Keratinocyte (primary cell): ENCODE measurements around the gene ANKDD1B.

ENCODE experiments used
- EZH2 ChIP-seq: IDR thresholded peaks from one replicate; pipeline ENCODE4 v1.6.1; 2012; ENCODE audit warnings: inconsistent platforms, mild to moderate bottlenecking, low read length, moderate library complexity
- TF ChIP-seq, protein P1 (sequence below), 3 experiments: IDR thresholded peaks in 1 of 3; conservative IDR thresholded peaks in 1 of 3; optimal IDR thresholded peaks in 1 of 3; 2 replicates in 2 of 3; 3 replicates in 1 of 3; pipeline versions ENCODE3 to v1.5.1; 2011; ENCODE audit warnings: low read length in 3 of 3, mild to moderate bottlenecking in 3 of 3, moderate library complexity in 2 of 3, control low read depth in 1 of 3, inconsistent platforms in 1 of 3; ENCODE audit not compliant: insufficient read depth in 2 of 3; ENCODE audit errors: extremely low read depth in 1 of 3

DNA sequence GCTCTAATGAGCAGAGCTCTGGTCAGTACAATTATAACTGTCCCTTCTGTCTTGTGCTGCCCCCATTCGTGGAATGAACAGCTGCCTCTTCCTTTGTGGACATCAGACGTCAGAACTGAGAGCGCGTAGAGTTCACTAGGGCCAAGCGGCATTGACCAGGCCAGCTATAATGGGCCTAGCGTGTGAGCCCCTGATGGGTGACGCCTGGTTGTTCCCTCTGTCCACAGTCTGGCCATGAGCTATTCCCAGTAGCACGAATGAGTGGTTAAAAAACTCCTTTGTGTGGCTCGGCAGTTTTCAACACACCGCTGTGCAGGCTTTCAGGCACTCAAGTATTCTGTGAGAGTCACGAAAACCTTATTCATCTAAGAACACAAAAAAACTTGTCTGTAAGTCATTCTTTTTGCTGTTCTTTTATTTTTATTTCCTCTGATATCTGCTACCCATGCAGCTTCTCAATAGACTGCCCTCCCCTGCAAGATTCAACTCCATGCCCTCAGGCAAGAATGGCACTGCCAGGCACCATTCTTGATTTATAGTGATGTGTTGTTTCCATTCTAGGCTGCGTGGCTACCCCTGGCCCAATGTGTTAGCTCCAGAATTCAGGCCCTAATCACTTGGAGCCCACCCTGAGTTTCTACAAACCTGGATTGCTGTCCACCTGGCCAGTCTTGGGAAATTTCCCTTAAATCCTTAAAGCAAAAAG is 52.5 kb downstream of the ANKDD1B start:
- TF ChIP-seq, protein P1, sequence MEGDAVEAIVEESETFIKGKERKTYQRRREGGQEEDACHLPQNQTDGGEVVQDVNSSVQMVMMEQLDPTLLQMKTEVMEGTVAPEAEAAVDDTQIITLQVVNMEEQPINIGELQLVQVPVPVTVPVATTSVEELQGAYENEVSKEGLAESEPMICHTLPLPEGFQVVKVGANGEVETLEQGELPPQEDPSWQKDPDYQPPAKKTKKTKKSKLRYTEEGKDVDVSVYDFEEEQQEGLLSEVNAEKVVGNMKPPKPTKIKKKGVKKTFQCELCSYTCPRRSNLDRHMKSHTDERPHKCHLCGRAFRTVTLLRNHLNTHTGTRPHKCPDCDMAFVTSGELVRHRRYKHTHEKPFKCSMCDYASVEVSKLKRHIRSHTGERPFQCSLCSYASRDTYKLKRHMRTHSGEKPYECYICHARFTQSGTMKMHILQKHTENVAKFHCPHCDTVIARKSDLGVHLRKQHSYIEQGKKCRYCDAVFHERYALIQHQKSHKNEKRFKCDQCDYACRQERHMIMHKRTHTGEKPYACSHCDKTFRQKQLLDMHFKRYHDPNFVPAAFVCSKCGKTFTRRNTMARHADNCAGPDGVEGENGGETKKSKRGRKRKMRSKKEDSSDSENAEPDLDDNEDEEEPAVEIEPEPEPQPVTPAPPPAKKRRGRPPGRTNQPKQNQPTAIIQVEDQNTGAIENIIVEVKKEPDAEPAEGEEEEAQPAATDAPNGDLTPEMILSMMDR (optimal IDR thresholded peaks at IDR 0.05 in 1 of 3, IDR thresholded peaks at IDR 0.05 in 1 of 3, conservative IDR thresholded peaks at IDR 0.05 in 1 of 3; ENCODE audit: extremely low read depth in 1 of 3, insufficient read depth in 2 of 3, low read length in 3 of 3) = no peak
- no peak for TF ChIP-seq EZH2
